ENCODE data around the gene POC1B.

The POC1B gene

GRCh38 chr12:89494411-89495231 is 31.2 kb downstream of the POC1B start:
- no peak for DNase-seq (ENCODE audit: low read depth)

- no peak for DNase-seq (ENCODE audit: low read depth)
These were observed 32.1 kb downstream of the POC1B start for GRCh38 chr12:89493670-89494302.

DNA sequence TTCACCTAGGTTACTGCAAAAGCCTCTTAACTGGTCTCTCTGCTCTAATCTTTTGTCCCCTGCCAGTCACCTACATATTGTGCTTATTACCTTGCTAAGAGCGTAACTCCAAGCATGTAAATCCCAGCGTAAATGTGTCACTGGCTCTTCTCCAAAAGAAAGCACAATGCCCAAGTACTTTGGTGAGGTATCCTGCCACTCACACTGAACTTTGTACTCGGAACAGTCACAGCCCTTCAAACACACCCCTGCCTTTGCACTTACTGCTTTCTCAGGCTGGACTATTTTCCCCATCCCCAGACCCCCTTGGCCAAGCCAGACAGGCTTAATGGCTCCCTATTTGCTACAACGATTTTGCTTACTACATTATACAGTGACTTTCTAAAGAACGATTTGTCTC is 33.0 kb downstream of the POC1B start:
- no peak for DNase-seq (ENCODE audit: low read depth)

DNA sequence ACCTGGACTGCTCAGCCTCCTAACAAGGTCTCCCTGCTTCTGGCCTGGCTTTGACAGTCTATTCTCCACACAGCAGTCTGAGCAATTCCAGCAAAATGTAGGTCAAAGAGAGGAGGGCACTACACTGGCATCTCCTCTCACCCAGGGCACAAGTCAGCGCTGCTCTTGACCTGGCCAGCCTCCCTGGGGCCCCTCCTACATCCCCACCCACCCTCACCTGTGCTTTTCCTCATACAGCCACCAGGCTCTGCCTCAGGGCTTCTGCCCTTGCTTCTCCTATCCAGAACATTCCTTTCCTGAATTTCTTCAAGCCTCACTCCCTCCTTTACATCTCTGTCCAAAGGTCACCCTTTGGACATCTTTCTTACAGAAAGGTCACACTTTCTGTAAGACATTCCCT is 34.9 kb downstream of the POC1B start:
- no peak for DNase-seq (ENCODE audit: low read depth)

DNA sequence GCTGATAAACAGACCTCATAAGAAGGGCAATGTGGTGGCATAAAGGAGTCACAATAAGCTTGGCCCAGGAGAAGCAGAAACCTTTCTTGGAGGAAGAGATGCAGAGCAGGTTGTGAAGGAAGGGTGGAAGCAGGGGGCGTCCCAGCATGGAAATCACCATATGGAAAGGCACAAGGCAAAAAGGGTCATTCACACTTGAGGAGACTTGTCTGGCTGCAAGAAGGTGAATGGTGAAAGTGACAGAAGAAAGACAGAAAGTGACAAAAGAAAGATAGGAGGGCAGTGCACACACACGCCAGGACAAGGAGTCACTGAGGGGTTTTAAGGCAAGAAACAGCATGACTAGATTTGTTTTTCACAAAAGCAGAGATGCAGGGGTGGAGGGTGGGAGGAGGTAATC is 39.6 kb downstream of the POC1B start:
- DNase-seq (ENCODE audit: low read depth): no peak

DNA sequence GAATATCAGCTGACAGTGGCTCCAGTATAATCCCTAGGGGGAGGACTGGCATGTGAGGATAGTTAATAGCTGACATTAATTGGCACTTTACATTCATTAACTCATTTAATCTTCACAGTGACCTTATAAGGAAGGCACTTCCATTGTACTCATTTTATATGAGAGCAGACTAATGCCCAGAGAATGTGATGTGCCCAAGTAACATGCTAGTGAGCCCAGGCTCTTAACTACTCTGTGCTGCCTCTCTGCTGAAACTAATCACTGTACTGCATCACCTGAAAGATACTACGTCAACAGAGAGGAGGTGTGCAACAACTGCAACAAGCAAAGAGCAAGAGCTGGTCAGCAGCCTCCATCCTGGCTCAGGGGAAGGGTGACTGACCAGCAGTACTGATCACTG is 41.4 kb downstream of the POC1B start:
- DNase-seq (ENCODE audit: low read depth): no peak

- no peak for DNase-seq (ENCODE audit: low read depth)
These were observed 44.5 kb downstream of the POC1B start for GRCh38 chr12:89481213-89481914.

GRCh38 chr12:89479982-89480381 is 45.9 kb downstream of the POC1B start:
- no peak for DNase-seq (ENCODE audit: low read depth)

DNA sequence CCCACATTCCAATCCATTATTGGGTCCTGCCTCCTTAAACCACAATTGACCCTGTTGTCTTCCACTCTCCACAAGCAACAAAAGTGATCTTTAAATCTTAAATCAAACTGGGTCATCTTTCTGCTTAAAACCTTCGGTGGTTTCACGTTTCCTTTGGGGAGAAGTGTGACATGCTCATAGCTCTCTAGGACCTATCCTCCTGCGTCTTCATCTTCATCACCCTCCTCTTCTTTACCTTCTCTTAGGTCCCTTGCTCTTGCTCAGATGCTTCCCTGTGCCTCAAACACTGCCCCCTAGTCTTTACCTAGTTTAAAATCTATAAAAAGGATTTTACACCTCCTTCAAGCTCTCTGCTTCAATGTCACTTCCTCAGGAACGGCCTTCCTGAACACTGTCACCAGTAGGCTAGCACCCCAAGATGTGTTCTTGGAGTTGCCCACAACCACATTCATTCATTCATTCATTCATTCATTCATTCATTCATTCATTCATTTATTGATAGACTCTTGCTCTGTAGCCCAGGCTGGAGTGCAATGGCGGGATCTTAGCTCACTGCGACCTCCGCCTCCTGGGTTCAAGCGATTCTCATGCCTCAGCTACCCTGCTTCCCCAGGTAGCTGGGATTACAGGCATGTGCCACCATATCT is 48.1 kb downstream of the POC1B start:
- DNase-seq (ENCODE audit: low read depth): no peak

DNA sequence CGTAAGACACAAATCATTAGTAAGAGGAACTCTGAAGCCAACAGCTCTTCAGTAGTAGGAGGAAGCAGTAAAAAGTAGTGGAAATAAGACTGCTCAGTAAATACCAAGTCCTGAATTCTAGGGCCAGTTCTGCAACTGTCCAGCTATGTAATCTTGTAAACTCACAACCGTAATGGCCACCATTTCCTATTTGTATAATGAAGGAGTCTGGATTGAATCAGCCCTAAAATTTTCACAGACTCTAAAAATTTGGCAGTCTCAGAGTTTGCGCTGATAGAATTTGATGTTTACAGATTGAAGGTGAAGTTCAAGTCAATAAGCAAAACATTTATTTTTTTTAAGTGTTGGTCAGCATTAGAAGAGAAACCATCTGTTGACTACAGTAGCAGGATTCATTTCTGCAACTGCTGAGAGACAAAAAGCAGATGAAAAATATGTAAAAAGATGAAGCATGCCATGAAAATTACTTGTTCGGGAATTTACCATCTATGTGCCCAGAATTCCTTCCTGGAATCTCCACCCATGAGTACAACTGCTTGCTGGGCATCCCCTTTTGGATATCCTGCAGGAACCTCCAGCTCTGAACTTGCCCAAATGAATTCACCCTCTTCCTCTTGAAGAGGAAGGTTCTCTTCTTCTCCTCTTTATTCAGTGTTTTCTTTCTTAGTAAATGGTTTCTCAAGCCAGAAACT is 48.8 kb downstream of the POC1B start:
- DNase-seq (ENCODE audit: low read depth): no peak

DNA sequence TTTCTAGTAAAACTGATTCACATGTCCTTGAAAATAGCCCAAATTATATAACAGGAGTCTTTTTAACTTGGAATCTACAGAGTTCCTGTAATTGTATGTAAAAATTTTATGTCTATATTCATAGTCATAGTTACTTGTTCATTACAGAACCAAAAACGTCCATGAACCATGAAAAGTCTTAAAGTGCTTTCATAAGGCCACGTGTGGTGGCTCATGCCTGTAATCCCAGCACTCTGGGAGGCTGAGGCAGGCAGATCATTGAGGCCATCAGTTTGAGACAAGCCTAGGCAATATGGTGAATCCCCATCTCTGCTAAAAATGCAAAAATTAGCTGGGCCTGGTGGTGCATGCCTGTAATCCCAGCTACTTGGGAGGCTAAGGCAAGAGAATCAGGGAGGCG is 49.6 kb downstream of the POC1B start:
- DNase-seq (ENCODE audit: low read depth): no peak

- DNase-seq (ENCODE audit: low read depth): no peak
These were observed 50.5 kb downstream of the POC1B start for GRCh38 chr12:89475203-89475990.

DNA sequence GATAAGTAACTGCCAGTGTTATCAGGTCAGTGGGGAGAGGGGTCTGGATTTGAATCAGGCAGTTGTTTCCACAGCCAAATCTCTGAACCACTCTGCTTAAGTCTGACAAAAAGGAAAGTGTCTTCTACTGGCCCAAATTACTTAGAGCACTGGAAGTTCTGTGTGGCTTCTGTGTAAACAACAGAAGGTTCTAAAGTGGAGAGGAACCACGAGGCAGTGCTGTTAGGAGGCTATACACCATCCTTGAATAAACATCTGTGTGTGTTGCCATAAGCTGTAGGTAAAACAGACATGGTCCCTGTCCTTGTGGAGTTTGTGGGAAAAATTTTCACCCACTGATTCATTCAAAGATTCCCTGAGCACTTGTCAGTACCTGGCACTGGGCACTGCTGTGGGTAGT is 51.2 kb downstream of the POC1B start:
- DNase-seq (ENCODE audit: low read depth): no peak

GRCh38 chr12:89472508-89472907 is 53.3 kb downstream of the POC1B start:
- DNase-seq (ENCODE audit: low read depth): no peak

DNA sequence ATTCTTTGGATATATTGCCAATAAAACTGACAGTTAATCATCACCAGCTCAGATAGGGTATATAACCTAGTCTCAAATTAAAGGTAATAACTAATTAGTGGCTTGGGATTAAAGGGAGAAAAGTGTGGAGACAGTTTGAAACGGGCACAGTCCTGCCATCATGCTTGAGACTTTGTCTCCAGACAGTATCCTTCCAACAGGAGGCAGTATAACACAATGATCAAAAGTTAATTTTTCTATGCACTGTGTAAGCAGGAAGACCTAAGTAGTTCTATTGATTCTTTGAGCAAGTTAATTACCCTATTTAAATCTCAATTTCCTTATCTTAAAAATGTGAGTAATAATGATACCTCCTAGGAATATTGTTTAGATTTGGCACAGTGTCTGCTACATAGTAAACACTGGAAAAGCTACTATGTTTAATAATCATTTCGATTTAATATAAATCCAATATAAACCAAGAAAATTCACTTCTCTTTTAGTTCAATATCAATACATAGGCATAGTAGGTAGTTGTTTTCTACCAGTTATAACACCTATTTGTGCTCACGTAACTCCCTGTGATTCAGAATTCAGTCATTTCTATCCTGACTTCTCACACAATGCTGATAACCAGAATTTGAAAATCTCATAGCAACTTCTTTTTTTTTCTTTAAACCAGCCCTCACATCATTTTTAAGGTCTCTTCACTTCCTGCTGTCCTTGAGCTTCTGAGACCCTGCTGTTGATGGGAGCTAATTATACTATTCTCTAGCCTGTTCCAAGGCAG is 54.9 kb downstream of the POC1B start:
- no peak for DNase-seq (ENCODE audit: low read depth)

GRCh38 chr12:89469361-89469760 is 56.5 kb downstream of the POC1B start:
- no peak for DNase-seq (ENCODE audit: low read depth)

- no peak for DNase-seq (ENCODE audit: low read depth)
These were observed 57.1 kb downstream of the POC1B start for GRCh38 chr12:89468648-89469326.

DNA sequence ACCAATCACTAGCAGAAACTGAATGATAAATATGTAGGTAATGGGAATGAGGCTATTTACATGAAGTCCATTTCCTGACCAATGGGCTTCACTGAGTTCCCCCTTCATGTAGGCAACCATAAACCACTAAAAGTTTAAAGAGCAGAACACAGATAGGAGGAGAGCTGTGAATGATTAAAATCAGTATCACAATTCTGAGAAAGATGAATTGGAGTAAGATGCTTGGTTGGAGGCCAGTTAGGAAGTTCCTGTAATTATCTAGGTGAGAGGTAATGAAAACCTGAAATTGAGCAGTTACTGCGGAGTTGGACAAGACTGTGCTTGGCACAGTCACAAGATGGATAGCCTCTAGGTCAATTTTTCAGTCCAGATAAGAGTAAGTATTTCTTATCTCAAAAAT is 57.8 kb downstream of the POC1B start:
- no peak for DNase-seq (ENCODE audit: low read depth)

GRCh38 chr12:89464974-89465592 is 60.8 kb downstream of the POC1B start:
- no peak for DNase-seq (ENCODE audit: low read depth)

All from stimulated activated CD8-positive, alpha-beta memory T cell treated with anti-CD3 and anti-CD28 coated beads, Interleukin-15, amount 100 ng/mL, for 24 hours (primary cell).